CD4-positive, alpha-beta T cell (primary cell): Measurements from ENCODE around the gene DOCK4. TPM values are rescaled to one million over a fixed set of nuclear protein-coding genes. Genes with fewer than 3 reads are reported as not detected.

ENCODE experiments used
- ATAC-seq: fragments of 200-7000 bp; cut with Tn5 transposase; one replicate; pipeline ENCODE4 v1.10.0; 2022; ENCODE audit warnings: mild to moderate bottlenecking; ENCODE audit not compliant: poor library complexity
- CTCF ChIA-PET: fragments of 350-600 bp; sonication (Branson Sonifier 250); formaldehyde crosslinking; loops from one replicate; lab custom pipeline; 2021; ENCODE audit warnings: antibody characterized with exemption, inconsistent platforms; lab: Charles Lee
- POLR2A ChIA-PET: fragments of 350-600 bp; sonication (Branson Sonifier 250); formaldehyde crosslinking; loops from one replicate; lab custom pipeline; 2021; ENCODE audit warnings: antibody characterized with exemption, inconsistent platforms; lab: Charles Lee
- DNase-seq, 14 experiments: peaks; one replicate each; pipeline ENCODE4 v3.0.0-alpha.2; 2013 to 2020; ENCODE audit warnings: mixed read lengths in 2 of 14
- H3K27ac ChIP-seq, 2 donors: one replicate each; pipeline versions ENCODE4 v1.5.1 to v1.7.0; 2013; ENCODE audit warnings: low read length in 2 of 2, low read depth in 1 of 2, mild to moderate bottlenecking in 1 of 2
- H3K27me3 ChIP-seq, 2 experiments: 1 replicate in 1 of 2; 2 replicates in 1 of 2; pipeline versions ENCODE4 v1.6.1 to v1.7.0; 2013; ENCODE audit warnings: low read length in 2 of 2, control low read depth in 1 of 2, mild to moderate bottlenecking in 1 of 2, moderate library complexity in 1 of 2; ENCODE audit not compliant: insufficient read depth in 2 of 2, control insufficient read depth in 1 of 2
- H3K36me3 ChIP-seq: one replicate; pipeline ENCODE4 v1.6.1; 2013; ENCODE audit warnings: low read length, control low read depth; ENCODE audit not compliant: insufficient read depth
- H3K4me1 ChIP-seq: one replicate; pipeline ENCODE4 v1.6.1; 2013; ENCODE audit warnings: low read length, control low read depth; ENCODE audit not compliant: insufficient read depth
- H3K4me3 ChIP-seq: one replicate; pipeline ENCODE4 v1.5.1; 2013; ENCODE audit warnings: mild to moderate bottlenecking, low read length, moderate library complexity
- H3K9me3 ChIP-seq, 2 experiments: 1 replicate in 1 of 2; 2 replicates in 1 of 2; pipeline versions ENCODE4 v1.6.1 to v1.7.0; 2013; ENCODE audit warnings: low read length in 2 of 2, mild to moderate bottlenecking in 2 of 2, control low read depth in 1 of 2, moderate library complexity in 1 of 2; ENCODE audit not compliant: control insufficient read depth in 1 of 2, insufficient read depth in 1 of 2
- H3K27ac Mint-ChIP-seq: one replicate; pipeline ENCODE4 v1.8.0; 2020; ENCODE audit warnings: mixed read lengths
- H3K27me3 Mint-ChIP-seq: one replicate; pipeline ENCODE4 v1.8.0; 2021; ENCODE audit warnings: mixed read lengths
- H3K36me3 Mint-ChIP-seq: one replicate; pipeline ENCODE4 v1.8.0; 2021; ENCODE audit warnings: low read depth, mixed read lengths
- H3K4me1 Mint-ChIP-seq: one replicate; pipeline ENCODE4 v1.8.0; 2021; ENCODE audit warnings: low read depth, mixed read lengths
- H3K4me3 Mint-ChIP-seq: one replicate; pipeline ENCODE4 v1.8.0; 2020; ENCODE audit warnings: mild to moderate bottlenecking, mixed read lengths
- H3K9me3 Mint-ChIP-seq: one replicate; pipeline ENCODE4 v1.8.0; 2020; ENCODE audit warnings: mixed read lengths
- CTCF ChIP-seq: fragments of 200-600 bp; IDR thresholded peaks from one replicate; pipeline ENCODE4 v1.8.0; 2022; ENCODE audit warnings: antibody characterized with exemption, mild to moderate bottlenecking
- intact Hi-C, 2 experiments: fragments of 100-400 bp; cut with DNase I in 1 of 2; cut with micrococcal nuclease in 1 of 2; formaldehyde crosslinking; loops; one replicate each; pipeline versions ENCODE4 v1.15.1 to v1.9.0; 2023 to 2025; cut with DNase I, micrococcal nuclease
- total RNA-seq, 174 experiments: library from RNA in 2 of 174; stranded (reverse) in 2 of 174; gene quantifications; one replicate each; pipeline ENCODE4 v1.2.3 and lab custom pipeline; 2021 to 2026

The DOCK4 gene
- total RNA-seq, 2 experiments from 2014 or later, result 0.31 to 0.38 TPM

GRCh38 chr7:111788286-111789047, 417.7 kb downstream of the DOCK4 start:
- no peak for TF ChIP-seq CTCF
- ATAC-seq (no peak), DNase-seq (no peak)
- Histone ChIP-seq H3K4me1 (no peaks in the 10 kb centered on the region), H3K27ac (no peak overlapping the region), H3K9me3 (peaks cover 0 to under 1% of the 10 kb centered on the region in 2 experiments), H3K4me3 (no peak overlapping the region), H3K27me3 (no peaks in the 10 kb centered on the region), H3K36me3 (no peaks in the 10 kb centered on the region)
- H3K36me3 Mint-ChIP-seq, result peaks cover 5% of the 10 kb centered on the region
- H3K27ac Mint-ChIP-seq, result no peak overlapping the region
- peaks cover 16% of the 10 kb centered on the region for H3K27me3 Mint-ChIP-seq
- POLR2A ChIA-PET, result no interaction called here
- CTCF ChIA-PET, result no interaction called here
- H3K9me3 Mint-ChIP-seq, result peaks cover 10% of the 10 kb centered on the region
- no peak overlapping the region for H3K4me3 Mint-ChIP-seq
- intact Hi-C loops, result no loop called here
- H3K4me1 Mint-ChIP-seq, result no peaks in the 10 kb centered on the region

- H3K27ac Mint-ChIP-seq, result no peak overlapping the region
- DNase-seq (no peak), ATAC-seq (no peak)
- no peaks in the 10 kb centered on the region for H3K4me1 Mint-ChIP-seq
- no peak overlapping the region for H3K4me3 Mint-ChIP-seq
- H3K4me3 ChIP-seq, result no peak overlapping the region
- peaks cover 4% of the 10 kb centered on the region for H3K9me3 Mint-ChIP-seq
- ChIA-PET POLR2A (no interaction called here), CTCF (no interaction called here)
- peaks cover 16% of the 10 kb centered on the region for H3K27me3 Mint-ChIP-seq
- H3K27ac ChIP-seq, result no peak overlapping the region
- TF ChIP-seq CTCF, result no peak
- no peaks in the 10 kb centered on the region for H3K36me3 ChIP-seq
- H3K9me3 ChIP-seq, result no peaks in the 10 kb centered on the region
- intact Hi-C loops, result no loop called here
- no peaks in the 10 kb centered on the region for H3K27me3 ChIP-seq
- H3K36me3 Mint-ChIP-seq, result no peaks in the 10 kb centered on the region
- no peaks in the 10 kb centered on the region for H3K4me1 ChIP-seq
These were observed 418.5 kb downstream of the DOCK4 start for GRCh38 chr7:111787741-111788140.

GRCh38 chr7:111787099-111787498, 419.1 kb downstream of the DOCK4 start:
- no peak for TF ChIP-seq CTCF
- Mint-ChIP-seq H3K4me1 (no peaks in the 10 kb centered on the region), H3K36me3 (no peaks in the 10 kb centered on the region), H3K27me3 (peaks cover 16% of the 10 kb centered on the region), H3K9me3 (peaks cover 3% of the 10 kb centered on the region), H3K4me3 (no peak overlapping the region), H3K27ac (no peak overlapping the region)
- Histone ChIP-seq H3K27me3 (no peaks in the 10 kb centered on the region), H3K36me3 (no peaks in the 10 kb centered on the region), H3K27ac (no peak overlapping the region), H3K9me3 (no peaks in the 10 kb centered on the region), H3K4me3 (no peak overlapping the region), H3K4me1 (no peaks in the 10 kb centered on the region)
- DNase-seq, result no peak
- ChIA-PET POLR2A (no interaction called here), CTCF (no interaction called here)
- ATAC-seq, result no peak
- intact Hi-C loops, result no loop called here
